ENCODE measurements around the gene ACOXL. TPM values are rescaled to one million over a fixed set of nuclear protein-coding genes. Genes with fewer than 3 reads are reported as not detected.
"Not testable (repeated sequence)": the region's sequence is repeated elsewhere in the genome, so short reads cannot be mapped to it uniquely, and the experiment has no call there.

Gene ACOXL
- polyA plus RNA-seq, 1 donor from 2014 or later, result not detected

DNA sequence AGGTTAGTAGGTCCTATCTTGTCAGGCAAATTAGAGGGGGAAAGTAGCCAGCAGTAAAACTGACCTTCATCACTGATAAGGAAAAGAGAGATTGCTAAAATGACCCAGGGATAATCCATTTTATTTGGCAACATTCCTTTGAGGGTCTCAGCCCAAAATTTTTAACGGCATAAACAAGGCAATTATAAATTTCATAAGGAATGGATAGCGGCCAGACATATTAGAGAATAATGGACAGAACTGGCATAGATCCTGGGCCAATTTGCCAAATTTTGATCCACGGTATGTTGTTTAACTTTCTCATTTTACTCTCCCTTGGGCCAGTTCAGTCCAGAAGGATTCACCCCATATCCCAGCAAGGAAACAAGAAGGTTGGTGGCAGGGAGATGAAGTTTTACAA, 217.9 kb downstream of the ACOXL start:
- peaks cover 5% of the 10 kb centered on the region for H3K27me3 Mint-ChIP-seq
- no peak overlapping the region for H3K27ac Mint-ChIP-seq
- H3K36me3 Mint-ChIP-seq, result peaks cover 3% of the 10 kb centered on the region
- peaks cover 6 to 9% (median 9%) of the 10 kb centered on the region in 3 donors for H3K4me1 Mint-ChIP-seq
- H3K4me3 Mint-ChIP-seq, result no peak overlapping the region
- H3K9me3 Mint-ChIP-seq, result peaks cover 0 to 3% (median 0%) of the 10 kb centered on the region in 3 donors

DNA sequence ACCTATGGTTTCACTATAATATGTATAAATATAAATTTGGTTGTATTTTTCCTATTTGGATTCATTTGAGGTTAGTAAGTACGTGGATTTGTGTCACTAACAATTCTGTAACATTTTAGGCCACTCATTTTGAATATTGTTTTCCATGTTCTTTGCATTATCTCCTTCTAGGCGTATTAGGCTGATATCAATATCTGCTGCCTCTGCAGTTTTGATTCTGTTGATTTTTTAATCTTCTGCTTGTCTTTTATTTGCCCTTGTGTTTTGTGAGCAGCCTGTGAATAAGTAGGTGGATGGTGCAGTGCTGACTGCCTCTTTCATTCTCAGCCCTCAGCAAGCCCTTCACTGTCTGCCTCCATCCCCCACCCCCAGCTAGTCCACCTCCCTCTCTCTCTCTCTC, 222.7 kb downstream of the ACOXL start:
- no peaks in the 10 kb centered on the region for H3K4me1 Mint-ChIP-seq
- peaks cover 8% of the 10 kb centered on the region for H3K27me3 Mint-ChIP-seq
- no peak overlapping the region for H3K4me3 Mint-ChIP-seq
- peaks cover 0 to 3% (median 0%) of the 10 kb centered on the region in 3 donors for H3K9me3 Mint-ChIP-seq
- H3K27ac Mint-ChIP-seq, result no peak overlapping the region
- peaks cover 3% of the 10 kb centered on the region for H3K36me3 Mint-ChIP-seq

DNA sequence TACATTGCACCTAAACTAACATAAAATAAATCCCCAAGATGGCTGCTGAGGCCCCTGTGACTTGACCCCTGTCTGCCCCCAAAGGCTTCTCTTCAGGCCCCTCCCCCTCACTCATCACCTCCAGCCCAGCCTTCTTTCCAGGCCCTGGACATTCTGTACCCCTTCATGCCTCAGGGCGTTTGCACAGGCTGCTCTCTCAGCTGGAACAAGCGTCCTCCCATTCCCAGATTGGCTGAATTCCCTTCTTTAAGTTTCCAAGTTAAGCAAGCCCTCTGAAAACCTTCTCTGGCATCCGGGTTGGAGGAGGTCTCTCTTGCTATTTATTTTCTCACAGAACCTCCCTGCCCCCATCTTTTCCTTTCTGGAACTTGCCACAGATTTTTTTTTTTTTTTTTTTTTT, 223.2 kb downstream of the ACOXL start:
- Mint-ChIP-seq H3K4me1 (no peaks in the 10 kb centered on the region), H3K27me3 (peaks cover 8% of the 10 kb centered on the region), H3K4me3 (no peak overlapping the region), H3K27ac (no peak overlapping the region), H3K36me3 (peaks cover 3% of the 10 kb centered on the region), H3K9me3 (peaks cover 0 to 3% (median 0%) of the 10 kb centered on the region in 3 donors)

DNA sequence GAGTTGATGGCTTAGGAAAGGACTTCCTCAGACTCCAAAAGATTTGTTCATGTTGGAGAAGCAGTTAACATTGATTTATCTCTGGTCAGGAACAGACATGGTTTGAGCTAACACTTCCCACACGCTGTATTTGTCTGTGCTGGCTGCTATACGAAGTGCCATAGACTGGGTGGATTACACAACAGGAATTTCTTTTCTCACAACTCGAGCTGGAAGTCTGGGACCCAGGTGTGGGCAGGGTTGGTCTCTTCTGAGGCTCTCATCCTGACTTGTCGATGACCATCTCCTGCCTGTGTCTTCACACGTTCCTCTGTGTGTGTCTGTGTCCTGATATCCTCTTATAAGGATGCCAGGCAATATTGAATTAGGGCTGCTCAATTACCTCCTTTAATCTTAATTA, 224.9 kb downstream of the ACOXL start:
- Mint-ChIP-seq H3K4me1 (no peaks in the 10 kb centered on the region), H3K9me3 (peaks cover 2 to 10% (median 8%) of the 10 kb centered on the region in 3 donors), H3K4me3 (peak overlapping the region in 1 of 4 donors; percentile 1), H3K27ac (no peak overlapping the region), H3K36me3 (peaks cover 4% of the 10 kb centered on the region), H3K27me3 (peaks cover 11% of the 10 kb centered on the region)

DNA sequence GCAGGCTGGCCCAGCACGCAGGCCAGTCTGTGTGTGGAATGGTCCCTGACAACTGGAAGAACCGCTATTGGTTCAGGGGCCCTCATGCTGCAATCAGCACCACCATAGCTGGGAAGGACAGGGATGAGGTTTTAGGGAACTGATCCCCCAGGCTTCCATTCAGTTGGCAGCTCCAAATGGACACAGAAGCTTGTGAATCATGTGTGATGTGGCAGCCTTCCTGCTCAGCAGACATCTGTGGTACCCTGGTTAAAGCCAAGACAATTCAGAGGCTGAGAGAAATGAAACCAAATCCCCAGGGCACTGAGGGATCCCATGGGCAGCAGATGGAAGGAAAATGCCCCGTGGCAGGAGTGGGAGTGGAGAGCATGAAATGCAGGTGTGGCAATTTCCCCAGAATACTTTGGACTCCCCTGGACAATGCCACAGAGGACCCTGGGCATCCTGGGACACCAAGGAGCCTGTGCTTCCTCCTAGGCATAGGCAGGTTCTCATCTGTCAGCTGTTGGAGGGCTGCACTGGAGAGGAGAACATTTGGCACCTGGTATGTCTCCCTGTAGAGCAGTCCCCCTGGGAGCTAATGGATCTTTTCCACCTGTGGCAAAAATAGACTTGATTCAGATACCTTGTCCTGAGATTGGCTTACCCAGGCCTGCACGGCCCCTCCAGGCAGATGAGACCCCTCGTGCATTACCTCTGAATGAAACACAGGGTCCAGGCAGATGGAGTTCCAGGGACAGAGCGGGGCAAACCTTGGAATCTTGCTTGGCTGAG, 226.2 kb downstream of the ACOXL start:
- peaks cover 3% of the 10 kb centered on the region for H3K36me3 Mint-ChIP-seq
- peak overlapping the region in 1 of 3 donors; percentile 11 for H3K27ac Mint-ChIP-seq
- no peaks in the 10 kb centered on the region for H3K4me1 Mint-ChIP-seq
- H3K9me3 Mint-ChIP-seq, result peaks cover 2 to 11% (median 8%) of the 10 kb centered on the region in 3 donors
- H3K4me3 Mint-ChIP-seq, result no peak overlapping the region
- peaks cover 10% of the 10 kb centered on the region for H3K27me3 Mint-ChIP-seq

DNA sequence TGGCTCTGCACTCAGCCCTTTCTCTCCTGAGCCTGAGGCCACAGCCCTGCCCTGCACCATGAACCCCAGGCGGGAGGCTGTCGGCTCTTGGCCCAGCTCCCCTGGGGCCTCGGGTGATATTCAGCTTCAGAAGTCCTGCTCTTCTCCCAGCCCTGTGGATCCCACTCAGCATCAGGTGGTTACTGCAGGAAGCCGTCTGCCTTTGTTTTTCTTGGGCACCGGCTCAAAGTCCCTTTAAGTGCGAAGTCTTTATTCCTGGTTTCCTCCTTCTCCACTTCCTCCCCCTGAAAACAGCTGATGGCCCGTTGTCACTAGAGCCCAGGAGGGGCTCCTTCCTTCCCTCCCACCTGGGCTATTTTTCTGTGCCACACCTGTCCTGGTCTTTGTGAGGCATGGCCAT, 226.8 kb downstream of the ACOXL start:
- peaks cover 7% of the 10 kb centered on the region for H3K27me3 Mint-ChIP-seq
- peaks cover 3% of the 10 kb centered on the region for H3K36me3 Mint-ChIP-seq
- no peak overlapping the region for H3K27ac Mint-ChIP-seq
- peaks cover 2 to 10% (median 8%) of the 10 kb centered on the region in 3 donors for H3K9me3 Mint-ChIP-seq
- H3K4me3 Mint-ChIP-seq, result no peak overlapping the region
- H3K4me1 Mint-ChIP-seq, result no peaks in the 10 kb centered on the region

DNA sequence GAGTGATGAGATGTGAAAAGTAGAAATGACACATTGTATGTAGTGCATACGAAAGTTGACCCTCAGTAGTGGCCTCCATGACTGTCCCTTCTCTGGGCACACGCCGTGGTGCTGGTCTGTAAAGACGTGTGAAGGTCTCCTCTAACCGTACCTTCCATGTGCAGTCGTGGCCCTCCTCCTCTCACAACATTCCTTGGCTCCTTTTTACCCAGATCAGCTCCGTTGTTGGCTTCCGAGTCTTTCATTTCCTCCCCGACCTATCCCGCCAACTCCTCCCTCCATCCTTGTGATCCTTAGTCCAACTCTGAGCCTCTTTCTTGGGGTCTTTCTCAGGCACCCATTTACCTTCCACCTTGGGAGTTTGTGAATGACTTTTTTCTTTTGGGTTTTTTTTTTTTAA, 227.9 kb downstream of the ACOXL start:
- Mint-ChIP-seq H3K9me3 (peaks cover 2 to 10% (median 8%) of the 10 kb centered on the region in 3 donors), H3K36me3 (peaks cover 3% of the 10 kb centered on the region), H3K4me1 (no peaks in the 10 kb centered on the region), H3K4me3 (no peak overlapping the region), H3K27me3 (peaks cover 6% of the 10 kb centered on the region), H3K27ac (peak overlapping the region in 1 of 3 donors; percentile 67)

DNA sequence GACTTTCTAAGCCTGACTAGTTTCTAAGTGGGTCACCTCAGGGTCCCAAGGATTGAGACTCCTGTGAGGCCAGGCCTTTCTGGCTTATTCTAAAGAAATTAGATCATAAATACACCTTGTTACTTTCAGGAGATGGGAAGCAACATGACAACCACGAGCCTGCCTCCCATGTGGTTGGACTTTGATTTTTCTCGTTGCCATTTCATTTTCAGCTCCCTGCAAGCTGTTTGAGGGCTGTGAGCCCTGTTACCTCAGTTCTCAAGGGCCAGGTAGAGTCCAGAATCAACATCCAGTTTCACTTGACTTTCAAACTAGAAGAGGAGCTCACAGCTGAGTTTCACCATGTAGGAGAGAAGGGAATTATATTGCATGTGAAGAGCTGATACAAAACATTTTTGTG, 228.6 kb downstream of the ACOXL start:
- Mint-ChIP-seq H3K36me3 (peaks cover 3% of the 10 kb centered on the region), H3K27me3 (peaks cover 6% of the 10 kb centered on the region), H3K27ac (no peak overlapping the region), H3K4me3 (no peak overlapping the region), H3K4me1 (no peaks in the 10 kb centered on the region), H3K9me3 (peaks cover 2 to 10% (median 8%) of the 10 kb centered on the region in 3 donors)

DNA sequence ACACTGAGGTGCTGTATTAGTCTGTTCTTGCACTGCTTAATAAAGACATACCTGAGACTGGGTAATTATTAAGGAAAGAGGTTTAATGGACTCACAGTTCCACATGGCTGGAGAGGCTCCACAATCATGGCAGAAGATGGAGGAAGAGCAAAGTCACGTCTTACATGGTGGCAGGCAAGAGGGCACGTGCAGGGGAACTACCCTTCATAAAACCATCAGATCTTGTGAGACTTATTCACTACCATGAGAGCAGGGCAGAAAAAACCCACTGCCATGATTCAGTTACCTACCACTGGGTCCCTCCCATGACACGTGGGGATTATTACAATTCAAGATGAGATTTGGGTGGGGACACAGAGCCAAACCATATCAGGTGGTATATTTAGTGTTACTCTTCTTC, 229.3 kb downstream of the ACOXL start:
- H3K27me3 Mint-ChIP-seq, H3K4me1 Mint-ChIP-seq, H3K36me3 Mint-ChIP-seq, H3K9me3 Mint-ChIP-seq, H3K4me3 Mint-ChIP-seq, H3K27ac Mint-ChIP-seq: not testable (repeated sequence)

DNA sequence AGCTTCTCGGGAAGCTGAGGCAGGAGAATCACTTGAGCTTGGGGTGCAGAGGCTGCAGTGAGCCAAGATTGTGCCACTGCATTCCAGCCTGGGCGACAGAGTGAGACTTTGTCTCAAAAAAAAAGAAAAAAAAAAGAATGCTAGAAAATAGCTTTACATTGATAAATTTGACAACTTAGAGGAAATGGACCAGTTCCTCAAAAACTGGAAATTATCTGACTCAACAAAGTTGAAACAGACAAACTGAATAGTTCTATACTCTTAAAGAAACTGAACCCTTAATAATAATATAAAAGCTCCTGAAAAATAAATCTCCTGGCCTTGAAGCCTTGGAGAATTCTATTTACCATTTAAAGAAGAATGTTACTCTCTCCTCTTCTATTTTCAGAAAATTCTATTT, 237.3 kb downstream of the ACOXL start:
- Mint-ChIP-seq H3K4me1 (no peaks in the 10 kb centered on the region), H3K27me3 (no peaks in the 10 kb centered on the region), H3K27ac (no peak overlapping the region), H3K36me3 (no peaks in the 10 kb centered on the region), H3K9me3 (peaks cover 0 to 7% (median 4%) of the 10 kb centered on the region in 3 donors), H3K4me3 (no peak overlapping the region)

DNA sequence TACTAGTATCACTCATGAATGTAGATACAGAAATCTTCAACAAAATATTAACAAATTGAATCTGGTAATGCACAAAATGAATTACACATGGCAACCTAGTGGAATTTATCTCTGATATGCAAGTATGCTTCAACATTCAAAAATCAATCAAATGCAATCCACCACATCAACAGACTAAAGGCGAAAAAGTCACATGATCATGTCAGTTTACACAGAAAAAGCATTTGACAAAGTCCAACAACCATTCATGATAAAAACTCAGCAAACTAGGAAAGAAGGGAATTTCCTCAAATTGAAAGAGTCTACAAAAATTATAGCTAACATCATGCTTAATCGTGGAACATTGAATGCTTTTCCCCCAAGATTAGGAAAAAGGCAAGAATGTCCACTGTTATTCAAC, 237.8 kb downstream of the ACOXL start:
- peaks cover 0 to 7% (median 4%) of the 10 kb centered on the region in 3 donors for H3K9me3 Mint-ChIP-seq
- no peaks in the 10 kb centered on the region for H3K27me3 Mint-ChIP-seq
- no peak overlapping the region for H3K4me3 Mint-ChIP-seq
- H3K36me3 Mint-ChIP-seq, result no peaks in the 10 kb centered on the region
- no peaks in the 10 kb centered on the region for H3K4me1 Mint-ChIP-seq
- H3K27ac Mint-ChIP-seq, result no peak overlapping the region

DNA sequence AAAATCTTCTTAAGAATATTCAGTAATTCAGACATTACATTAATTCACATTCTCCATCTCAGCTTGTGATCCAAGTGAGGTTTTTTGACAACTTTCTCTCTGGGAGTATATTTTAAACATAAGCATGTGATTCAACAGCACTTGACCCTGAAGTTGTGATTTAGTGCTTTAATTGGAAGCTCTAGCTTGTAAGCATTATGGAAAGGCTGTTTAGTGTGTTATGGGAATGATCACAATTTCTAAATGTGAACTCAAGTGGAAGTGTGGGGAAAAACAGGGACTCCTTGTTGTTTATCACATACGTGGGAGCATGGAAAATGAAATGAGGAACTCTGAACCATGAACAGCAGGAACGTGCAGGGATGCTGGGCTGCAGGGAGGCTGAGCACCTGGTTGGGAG, 239.4 kb downstream of the ACOXL start:
- no peak overlapping the region for H3K4me3 Mint-ChIP-seq
- no peak overlapping the region for H3K27ac Mint-ChIP-seq
- peaks cover 0 to 1% (median 0%) of the 10 kb centered on the region in 3 donors for H3K4me1 Mint-ChIP-seq
- no peaks in the 10 kb centered on the region for H3K27me3 Mint-ChIP-seq
- peaks cover 0 to 7% (median 4%) of the 10 kb centered on the region in 3 donors for H3K9me3 Mint-ChIP-seq
- no peaks in the 10 kb centered on the region for H3K36me3 Mint-ChIP-seq

DNA sequence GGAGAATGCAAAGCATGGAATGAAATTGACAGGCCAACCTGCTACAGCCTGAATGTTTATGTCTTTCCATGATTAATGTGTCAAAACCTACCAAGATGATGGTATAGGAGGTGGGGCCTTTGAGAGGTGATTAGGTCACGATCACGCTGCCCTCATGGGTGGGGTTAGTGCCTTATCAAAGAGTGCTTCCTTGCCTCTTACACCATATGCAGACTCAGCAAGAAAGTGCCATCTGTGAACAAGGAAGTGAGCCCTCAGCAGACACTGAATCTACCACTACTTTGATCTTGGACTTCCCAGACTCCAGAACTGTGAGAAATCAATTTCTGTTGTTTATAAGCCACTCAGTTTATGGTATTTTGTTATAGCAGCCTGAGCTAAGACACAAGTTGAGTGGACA, 240.9 kb downstream of the ACOXL start:
- Mint-ChIP-seq H3K4me1 (peaks cover 0 to 1% (median 0%) of the 10 kb centered on the region in 3 donors), H3K4me3 (no peak overlapping the region), H3K36me3 (peaks cover 3% of the 10 kb centered on the region), H3K27me3 (no peaks in the 10 kb centered on the region), H3K27ac (no peak overlapping the region), H3K9me3 (peaks cover 0 to 7% (median 4%) of the 10 kb centered on the region in 3 donors)

DNA sequence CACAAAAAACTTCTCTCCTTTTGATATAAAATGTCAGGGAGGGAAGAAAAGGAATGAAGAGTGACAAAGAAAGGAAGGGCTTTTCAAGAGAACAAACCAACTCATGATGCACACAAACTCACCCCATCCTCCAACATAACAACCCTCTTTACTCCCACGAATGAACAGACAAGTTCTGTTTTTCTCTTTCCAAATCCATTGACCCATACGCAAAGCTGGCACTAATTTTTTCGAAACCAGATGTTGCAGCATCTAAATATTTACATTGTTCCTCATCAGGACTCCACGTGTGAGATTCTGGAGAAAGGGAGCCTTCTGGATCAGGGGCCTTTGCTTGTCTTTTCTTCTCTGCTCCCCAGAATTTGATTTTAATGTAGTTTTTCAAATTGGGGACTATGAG, 245.0 kb downstream of the ACOXL start:
- Mint-ChIP-seq H3K36me3 (peaks cover 3% of the 10 kb centered on the region), H3K4me3 (no peak overlapping the region), H3K4me1 (peaks cover 0 to 1% (median 0%) of the 10 kb centered on the region in 3 donors), H3K27ac (no peak overlapping the region), H3K9me3 (peaks cover 0 to 2% (median 1%) of the 10 kb centered on the region in 3 donors), H3K27me3 (no peaks in the 10 kb centered on the region)

DNA sequence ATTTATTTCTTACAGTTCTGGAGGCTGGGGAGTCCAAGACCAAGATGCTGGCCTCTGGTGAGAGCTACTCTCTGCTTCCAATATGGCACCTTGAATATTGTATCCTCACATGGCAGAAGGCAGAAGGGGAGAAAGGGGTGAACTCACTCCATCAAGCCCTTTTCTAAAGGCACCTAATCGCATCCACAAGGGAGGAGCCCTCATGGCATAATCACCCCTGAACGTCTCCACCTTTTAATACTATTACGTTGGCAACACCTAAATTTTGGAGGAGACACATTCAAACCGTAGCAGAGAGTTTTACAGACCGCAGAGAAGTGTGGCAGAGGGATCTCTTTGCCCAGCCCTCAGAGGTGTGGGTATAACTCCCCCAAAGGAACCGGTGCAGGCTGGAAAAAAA, 245.8 kb downstream of the ACOXL start:
- H3K9me3 Mint-ChIP-seq, result no peaks in the 10 kb centered on the region
- H3K4me3 Mint-ChIP-seq, result no peak overlapping the region
- H3K27ac Mint-ChIP-seq, result no peak overlapping the region
- H3K36me3 Mint-ChIP-seq, result peaks cover 3% of the 10 kb centered on the region
- H3K27me3 Mint-ChIP-seq, result no peaks in the 10 kb centered on the region
- H3K4me1 Mint-ChIP-seq, result peaks cover 0 to 1% (median 0%) of the 10 kb centered on the region in 3 donors
